Hepatocyte (in vitro differentiated cells): ENCODE results near the gene TLL1. TPM values are rescaled to one million over a fixed set of nuclear protein-coding genes. Genes with fewer than 3 reads are reported as not detected.

Experiments used
- DNase-seq: peaks from one replicate; pipeline ENCODE4 v3.0.0-alpha.2; 2016; ENCODE audit warnings: low spot score
- H2AFZ ChIP-seq: fragments of 200-600 bp; sonication (generic); 2 replicates; pipeline ENCODE4 v1.6.0; 2016; ENCODE audit warnings: antibody characterized with exemption, mild to moderate bottlenecking
- H3K27ac ChIP-seq: fragments of 200-600 bp; sonication (generic); 2 replicates; pipeline ENCODE4 v1.5.1; 2016; ENCODE audit warnings: mild to moderate bottlenecking
- H3K27me3 ChIP-seq: fragments of 200-600 bp; sonication (generic); 2 replicates; pipeline ENCODE4 v1.6.1; 2016
- H3K36me3 ChIP-seq: fragments of 200-600 bp; sonication (generic); replicated peaks from 2 replicates; pipeline ENCODE4 v1.5.1; 2016; ENCODE audit warnings: low read depth; ENCODE audit not compliant: insufficient read depth
- H3K4me1 ChIP-seq: fragments of 200-600 bp; sonication (generic); 2 replicates; pipeline ENCODE4 v1.5.1; 2016; ENCODE audit warnings: mild to moderate bottlenecking, moderate library complexity; ENCODE audit not compliant: insufficient read depth
- H3K4me2 ChIP-seq: fragments of 200-600 bp; sonication (generic); 2 replicates; pipeline ENCODE4 v1.6.0; 2016
- H3K4me3 ChIP-seq: fragments of 200-600 bp; sonication (generic); 2 replicates; pipeline ENCODE4 v1.5.1; 2016; ENCODE audit warnings: mild to moderate bottlenecking
- H3K79me2 ChIP-seq: fragments of 200-600 bp; sonication (generic); 2 replicates; pipeline ENCODE4 v1.6.0; 2017; ENCODE audit warnings: mild to moderate bottlenecking
- H3K9me2 ChIP-seq: fragments of 200-600 bp; sonication (generic); replicated peaks from 2 replicates; pipeline ENCODE4 v1.6.0; 2017; ENCODE audit warnings: mild to moderate bottlenecking; ENCODE audit not compliant: insufficient read depth
- H3K9me3 ChIP-seq: fragments of 200-600 bp; sonication (generic); 2 replicates; pipeline ENCODE4 v1.5.1; 2016; ENCODE audit warnings: low read depth, mild to moderate bottlenecking
- H4K20me1 ChIP-seq: fragments of 200-600 bp; sonication (generic); 2 replicates; pipeline ENCODE4 v1.6.0; 2016; ENCODE audit warnings: mild to moderate bottlenecking; ENCODE audit not compliant: insufficient read depth, poor library complexity, severe bottlenecking
- CTCF ChIP-seq: fragments of 200-600 bp; sonication (generic); IDR thresholded peaks from 2 replicates; pipeline ENCODE4 v1.5.1; 2016; ENCODE audit warnings: antibody characterized with exemption, mild to moderate bottlenecking; ENCODE audit not compliant: poor library complexity
- EZH2 ChIP-seq: fragments of 200-600 bp; sonication (generic); IDR thresholded peaks from 2 replicates; pipeline ENCODE4 v1.6.1; 2016; ENCODE audit warnings: antibody characterized with exemption, mild to moderate bottlenecking, borderline replicate concordance
- EZH2phosphoT487 ChIP-seq: fragments of 200-600 bp; sonication (generic); IDR thresholded peaks from one replicate; pipeline ENCODE4 v1.6.1; 2018; ENCODE audit warnings: antibody characterized with exemption, mild to moderate bottlenecking, low read depth, moderate library complexity; ENCODE audit not compliant: unreplicated experiment, severe bottlenecking
- WGBS: methylation state at CpG from one replicate; pipeline ENCODE4 v1.1.6; 2016; ENCODE audit warnings: low lambda C conversion rate; ENCODE audit errors: missing lambda C conversion rate; 5-methylcytosine and 5-hydroxymethylcytosine counted together
- polyA plus RNA-seq: library from polyadenylated mRNA; unstranded; fragments of >200 nt; fragmentation: Nextera tagmentation; extraction: Ambion mirVana; gene quantifications from 2 replicates; pipeline ENCODE4 v1.2.1, GENCODE V29; 2016
- total RNA-seq: library from RNA; depleted of rRNA; stranded (reverse); fragments of >200 nt; gene quantifications from 2 replicates; pipeline ENCODE4 v1.2.3, GENCODE V29; 2014

TLL1 gene
- total and polyA plus RNA-seq, 2 experiments from 2014 or later = 0.30 to 0.97 TPM

- Histone ChIP-seq H3K4me3 (no peak overlapping the region), H3K36me3 (no peaks in the 10 kb centered on the region), H3K9me3 (no peaks in the 10 kb centered on the region), H3K27me3 (no peaks in the 10 kb centered on the region), H3K79me2 (no peaks in the 10 kb centered on the region), H2AFZ (no peak overlapping the region), H3K9me2 (no peaks in the 10 kb centered on the region), H3K4me1 (no peaks in the 10 kb centered on the region), H3K4me2 (no peak overlapping the region), H3K27ac (no peak overlapping the region), H4K20me1 (no peaks in the 10 kb centered on the region)
- TF ChIP-seq EZH2 (no peak), EZH2phosphoT487 (no peak), CTCF (no peak)
- no peak for DNase-seq
Observed at GRCh38 chr4:165922747-165923146, 49.7 kb downstream of the TLL1 start.

GRCh38 chr4:165926307-165926706 lies 53.3 kb downstream of the TLL1 start:
- Histone ChIP-seq H4K20me1 (no peaks in the 10 kb centered on the region), H3K9me3 (no peaks in the 10 kb centered on the region), H3K4me2 (no peak overlapping the region), H3K4me3 (no peak overlapping the region), H2AFZ (no peak overlapping the region), H3K79me2 (no peaks in the 10 kb centered on the region), H3K36me3 (no peaks in the 10 kb centered on the region), H3K27me3 (no peaks in the 10 kb centered on the region), H3K27ac (no peak overlapping the region), H3K9me2 (no peaks in the 10 kb centered on the region), H3K4me1 (no peaks in the 10 kb centered on the region)
- TF ChIP-seq EZH2phosphoT487 = no peak
- no peak for TF ChIP-seq EZH2
- no peak for TF ChIP-seq CTCF
- WGBS = 92% methylated on average over 6 of the region's 6 CpGs
- DNase-seq = no peak

DNA sequence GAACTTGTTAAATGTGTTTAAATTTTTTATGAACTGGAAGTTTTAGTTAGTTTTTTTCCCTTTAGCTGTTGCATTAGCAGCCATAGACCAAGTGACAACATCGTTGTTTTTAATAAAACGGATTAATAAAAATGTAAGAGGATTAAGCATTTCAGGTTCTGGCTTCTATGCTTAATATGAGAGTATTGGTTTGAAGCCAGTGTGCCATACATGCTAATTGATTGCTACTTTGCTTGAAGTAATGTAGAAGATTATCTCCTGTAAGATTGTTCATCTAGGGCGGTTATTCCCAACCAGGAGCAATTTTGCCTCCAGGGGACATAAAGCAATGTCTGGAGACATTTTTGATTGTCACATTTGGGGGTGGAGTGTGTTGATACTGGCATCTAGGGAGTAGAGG lies 54.3 kb downstream of the TLL1 start:
- H3K9me3 ChIP-seq = no peaks in the 10 kb centered on the region
- no peak overlapping the region for H2AFZ ChIP-seq
- H3K4me3 ChIP-seq = no peak overlapping the region
- no peaks in the 10 kb centered on the region for H3K4me1 ChIP-seq
- TF ChIP-seq CTCF = no peak
- no peak for TF ChIP-seq EZH2phosphoT487
- no peak for TF ChIP-seq EZH2
- H3K4me2 ChIP-seq = no peak overlapping the region
- 94% methylated on average over 3 of the region's 3 CpGs for WGBS
- no peak for DNase-seq
- H4K20me1 ChIP-seq = no peaks in the 10 kb centered on the region
- no peaks in the 10 kb centered on the region for H3K79me2 ChIP-seq
- H3K9me2 ChIP-seq = no peaks in the 10 kb centered on the region
- no peaks in the 10 kb centered on the region for H3K27me3 ChIP-seq
- H3K27ac ChIP-seq = no peak overlapping the region
- H3K36me3 ChIP-seq = no peaks in the 10 kb centered on the region

- Histone ChIP-seq H3K9me3 (no peaks in the 10 kb centered on the region), H3K27me3 (no peaks in the 10 kb centered on the region), H3K4me1 (no peaks in the 10 kb centered on the region), H3K27ac (no peak overlapping the region), H3K4me3 (no peak overlapping the region), H3K9me2 (no peaks in the 10 kb centered on the region), H3K36me3 (no peaks in the 10 kb centered on the region), H4K20me1 (no peaks in the 10 kb centered on the region), H3K4me2 (no peak overlapping the region), H3K79me2 (no peaks in the 10 kb centered on the region), H2AFZ (no peak overlapping the region)
- WGBS = 90% methylated on average over 3 of the region's 3 CpGs
- no peak for DNase-seq
- TF ChIP-seq CTCF (no peak), EZH2phosphoT487 (no peak), EZH2 (no peak)
Observed at GRCh38 chr4:165927815-165928214, 54.8 kb downstream of the TLL1 start.
